CD14-positive monocyte (primary cell): ENCODE measurements around the gene STN1. TPM values are rescaled to one million over a fixed set of nuclear protein-coding genes. Genes with fewer than 3 reads are reported as not detected.

Source experiments
- DNase-seq, 3 donors: peaks; one replicate each; pipeline ENCODE4 v3.0.0-alpha.2; 2011 to 2022
- H2AFZ ChIP-seq: 2 replicates; pipeline ENCODE4 v1.6.0; 2012; ENCODE audit warnings: mild to moderate bottlenecking, low read depth, low read length, inconsistent platforms; ENCODE audit not compliant: insufficient read depth, poor library complexity, severe bottlenecking
- H3K27ac ChIP-seq, 2 donors: 1 replicate in 1 of 2; 2 replicates in 1 of 2; pipeline ENCODE4 v1.5.1; 2012 to 2013; ENCODE audit warnings: low read length in 2 of 2, control low read depth in 1 of 2, inconsistent platforms in 1 of 2, low read depth in 1 of 2, mild to moderate bottlenecking in 1 of 2
- H3K27me3 ChIP-seq, 2 donors: one replicate each; pipeline versions ENCODE4 v1.6.0 to v1.6.1; 2011 to 2013; ENCODE audit warnings: low read length in 2 of 2; ENCODE audit not compliant: control insufficient read depth in 2 of 2, insufficient read depth in 2 of 2
- H3K36me3 ChIP-seq, 2 donors: replicated peaks in 1 of 2; 1 replicate in 1 of 2; 2 replicates in 1 of 2; pipeline versions ENCODE4 v1.5.1 to v1.6.1; 2012 to 2013; ENCODE audit warnings: low read length in 2 of 2, control low read depth in 1 of 2, inconsistent platforms in 1 of 2, mild to moderate bottlenecking in 1 of 2; ENCODE audit not compliant: insufficient read depth in 2 of 2, control insufficient read depth in 1 of 2
- H3K4me1 ChIP-seq, 2 donors: 1 replicate in 1 of 2; 2 replicates in 1 of 2; pipeline versions ENCODE4 v1.5.1 to v1.6.1; 2012 to 2013; ENCODE audit warnings: low read length in 2 of 2, control low read depth in 1 of 2, inconsistent platforms in 1 of 2, mild to moderate bottlenecking in 1 of 2, moderate library complexity in 1 of 2; ENCODE audit not compliant: insufficient read depth in 2 of 2, control insufficient read depth in 1 of 2
- H3K4me2 ChIP-seq: replicated peaks from 2 replicates; pipeline ENCODE3; 2012; ENCODE audit warnings: low read length, moderate library complexity, mild to moderate bottlenecking; ENCODE audit not compliant: poor library complexity, severe bottlenecking; ENCODE audit errors: extremely low read depth
- H3K4me3 ChIP-seq, 3 experiments: fragments of 200-600 bp in 1 of 3; sonication (generic) in 1 of 3; replicated peaks in 1 of 3; 1 replicate in 2 of 3; 2 replicates in 1 of 3; pipeline ENCODE4 v1.5.1; 2011 to 2013; ENCODE audit warnings: low read length in 3 of 3, mild to moderate bottlenecking in 3 of 3, control low read depth in 2 of 3, low read depth in 2 of 3, inconsistent platforms in 1 of 3, moderate library complexity in 1 of 3
- H3K79me2 ChIP-seq: 2 replicates; pipeline ENCODE4 v1.6.0; 2012; ENCODE audit warnings: mild to moderate bottlenecking, control low read depth, inconsistent platforms, low read length, moderate library complexity; ENCODE audit not compliant: insufficient read depth
- H3K9ac ChIP-seq: 2 replicates; pipeline ENCODE4 v1.6.0; 2017; ENCODE audit warnings: low read length, mild to moderate bottlenecking; ENCODE audit not compliant: insufficient read depth, poor library complexity, severe bottlenecking
- H3K9me3 ChIP-seq, 2 donors: replicated peaks in 1 of 2; 1 replicate in 1 of 2; 2 replicates in 1 of 2; pipeline versions ENCODE4 v1.5.1 to v1.6.1; 2012 to 2013; ENCODE audit warnings: low read length in 2 of 2, control low read depth in 1 of 2; ENCODE audit not compliant: control insufficient read depth in 1 of 2, insufficient read depth in 1 of 2
- H4K20me1 ChIP-seq: 2 replicates; pipeline ENCODE4 v1.6.0; 2012; ENCODE audit warnings: mild to moderate bottlenecking, low read length, control low read depth, moderate library complexity; ENCODE audit not compliant: insufficient read depth
- H3K27ac Mint-ChIP-seq, 7 donors: one replicate each; pipeline ENCODE4 v1.8.0; 2020; ENCODE audit warnings: mild to moderate bottlenecking in 7 of 7, mixed read lengths in 7 of 7, moderate library complexity in 6 of 7, inconsistent platforms in 2 of 7
- H3K27me3 Mint-ChIP-seq, 3 donors: one replicate each; pipeline ENCODE4 v1.8.0; 2021 to 2022; ENCODE audit warnings: low read depth in 3 of 3, mild to moderate bottlenecking in 3 of 3, mixed read lengths in 3 of 3, moderate library complexity in 3 of 3, inconsistent platforms in 1 of 3
- H3K36me3 Mint-ChIP-seq, 2 donors: one replicate each; pipeline ENCODE4 v1.8.0; 2020; ENCODE audit warnings: mixed read lengths in 2 of 2, inconsistent platforms in 1 of 2, mild to moderate bottlenecking in 1 of 2
- H3K4me1 Mint-ChIP-seq: one replicate; pipeline ENCODE4 v1.8.0; 2020; ENCODE audit warnings: mild to moderate bottlenecking, mixed read lengths
- H3K4me3 Mint-ChIP-seq, 2 donors: one replicate each; pipeline ENCODE4 v1.8.0; 2020; ENCODE audit warnings: mild to moderate bottlenecking in 2 of 2, mixed read lengths in 2 of 2, moderate library complexity in 1 of 2
- H3K9me3 Mint-ChIP-seq, 7 donors: one replicate each; pipeline ENCODE4 v1.8.0; 2020 to 2022; ENCODE audit warnings: mixed read lengths in 7 of 7, mild to moderate bottlenecking in 6 of 7, moderate library complexity in 6 of 7, inconsistent platforms in 2 of 7
- CTCF ChIP-seq: fragments of 200-600 bp; IDR thresholded peaks from one replicate; pipeline ENCODE4 v1.8.0; 2022; ENCODE audit warnings: antibody characterized with exemption, mild to moderate bottlenecking
- WGBS: methylation state at CpG from one replicate; pipeline ENCODE4 v1.1.5; 2013; ENCODE audit warnings: missing lambda C conversion rate; ENCODE audit not compliant: insufficient coverage; 5-methylcytosine and 5-hydroxymethylcytosine counted together
- intact Hi-C, 2 donors: fragments of 100-400 bp; cut with micrococcal nuclease; formaldehyde crosslinking; loops; one replicate each; pipeline versions ENCODE4 v1.15.0 to v1.15.1; 2023
- polyA plus RNA-seq, 3 donors: library from polyadenylated mRNA; depleted of rRNA in 1 of 3; unstranded in 2 of 3; stranded (reverse) in 1 of 3; fragments of 300-500 nt in 2 of 3; fragments of >200 nt in 1 of 3; fragmentation: Illumina TruSeq in 2 of 3; gene quantifications; 1 replicate in 2 of 3; 2 replicates in 1 of 3; pipeline ENCODE4 v1.2.3, GENCODE V29; 2012 to 2021

The STN1 gene
- polyA plus RNA-seq, 3 donors: 19.3 to 37.4 (median 35.9) TPM

GRCh38 chr10:103922659-103923058 lies 4.7 kb upstream of the STN1 start:
- Histone ChIP-seq H2AFZ (no peak overlapping the region), H3K9ac (no peak overlapping the region), H3K4me3 (no peak overlapping the region), H4K20me1 (no peaks in the 10 kb centered on the region), H3K79me2 (peaks cover 4% of the 10 kb centered on the region), H3K27ac (no peak overlapping the region), H3K4me1 (peaks cover 11 to 19% of the 10 kb centered on the region in 2 donors), H3K27me3 (no peaks in the 10 kb centered on the region), H3K4me2 (no peak overlapping the region), H3K36me3 (no peaks in the 10 kb centered on the region), H3K9me3 (no peaks in the 10 kb centered on the region)
- Mint-ChIP-seq H3K36me3 (no peaks in the 10 kb centered on the region), H3K9me3 (no peaks in the 10 kb centered on the region), H3K27me3 (no peaks in the 10 kb centered on the region), H3K4me3 (no peak overlapping the region), H3K4me1 (peaks cover 9% of the 10 kb centered on the region), H3K27ac (no peak overlapping the region)
- DNase-seq: no peak
- 96% methylated on average over 2 of the region's 2 CpGs for WGBS
- intact Hi-C loops: loop anchor here in 1 of 2 donors (5.0 kb wide), 1 partner anchor 45 kb away; the partner anchor contains the start of gene SLK
- TF ChIP-seq CTCF: no peak

GRCh38 chr10:103921750-103922195 lies 3.8 kb upstream of the STN1 start:
- intact Hi-C loops: loop anchor here in 1 of 2 donors (5.0 kb wide), 1 partner anchor 46 kb away; the partner anchor contains the start of gene SLK
- H3K9ac ChIP-seq: no peak overlapping the region
- H2AFZ ChIP-seq: peak overlapping the region; percentile 72
- TF ChIP-seq CTCF: peak; percentile 14
- Mint-ChIP-seq H3K4me3 (no peak overlapping the region), H3K4me1 (peaks cover 18% of the 10 kb centered on the region), H3K36me3 (no peaks in the 10 kb centered on the region), H3K27ac (no peak overlapping the region), H3K9me3 (no peaks in the 10 kb centered on the region), H3K27me3 (no peaks in the 10 kb centered on the region)
- H3K4me3 ChIP-seq: no peak overlapping the region
- peaks cover 19 to 28% of the 10 kb centered on the region in 2 donors for H3K4me1 ChIP-seq
- no peaks in the 10 kb centered on the region for H3K9me3 ChIP-seq
- H3K79me2 ChIP-seq: peaks cover 12% of the 10 kb centered on the region
- no peaks in the 10 kb centered on the region for H3K36me3 ChIP-seq
- no peaks in the 10 kb centered on the region for H4K20me1 ChIP-seq
- peak overlapping the region in 1 of 2 donors; percentile 6 for H3K27ac ChIP-seq
- WGBS: 17% methylated on average over 5 of the region's 7 CpGs
- peak overlapping the region; percentile 12 for H3K4me2 ChIP-seq
- no peaks in the 10 kb centered on the region for H3K27me3 ChIP-seq
- DNase-seq: peak; percentile 53 to 58 (median 56)
